DOHH2 (cell line): ENCODE measurements around the gene PDGFD.

Source experiments
- H3F3A ChIP-seq: fragments of 200-600 bp; sonication (generic), shearing (Covaris generic); 2 replicates; pipeline ENCODE4 v1.6.0; 2016; ENCODE audit warnings: antibody characterized with exemption, mild to moderate bottlenecking; ENCODE audit not compliant: control insufficient read depth, insufficient read depth
- H3K27ac ChIP-seq: fragments of 200-600 bp; sonication (generic); 2 replicates; pipeline ENCODE4 v1.5.1; 2014; ENCODE audit warnings: low read depth, mild to moderate bottlenecking, low read length, moderate library complexity
- H3K27me3 ChIP-seq: fragments of 200-600 bp; sonication (generic); 2 replicates; pipeline ENCODE4 v1.6.1; 2014; ENCODE audit warnings: mild to moderate bottlenecking, low read length, mixed read lengths; ENCODE audit not compliant: control insufficient read depth
- H3K36me3 ChIP-seq: fragments of 200-600 bp; sonication (generic); 2 replicates; pipeline ENCODE4 v1.6.1; 2014; ENCODE audit warnings: mild to moderate bottlenecking, low read length, moderate library complexity, mixed read lengths; ENCODE audit not compliant: control insufficient read depth
- H3K4me1 ChIP-seq: fragments of 200-600 bp; sonication (generic); 2 replicates; pipeline ENCODE4 v1.6.1; 2014; ENCODE audit warnings: mild to moderate bottlenecking, low read length, mixed read lengths; ENCODE audit not compliant: control insufficient read depth
- H3K4me2 ChIP-seq: fragments of 200-600 bp; sonication (generic); 2 replicates; pipeline ENCODE4 v1.6.0; 2014; ENCODE audit warnings: mild to moderate bottlenecking, low read length, moderate library complexity
- H3K4me3 ChIP-seq: fragments of 200-600 bp; sonication (generic); 2 replicates; pipeline ENCODE4 v1.5.1; 2014; ENCODE audit warnings: mild to moderate bottlenecking, low read length, mixed read lengths
- H3K79me2 ChIP-seq: fragments of 200-600 bp; sonication (generic); 2 replicates; pipeline ENCODE4 v1.6.1; 2014; ENCODE audit warnings: mild to moderate bottlenecking, low read length, mixed read lengths; ENCODE audit not compliant: control insufficient read depth
- H3K9me2 ChIP-seq: fragments of 200-600 bp; sonication (generic); replicated peaks from 2 replicates; pipeline ENCODE4 v1.6.1; 2014; ENCODE audit warnings: mild to moderate bottlenecking, low read length, mixed read lengths; ENCODE audit not compliant: control insufficient read depth
- H3K9me3 ChIP-seq: fragments of 200-600 bp; sonication (generic); 2 replicates; pipeline ENCODE4 v1.6.1; 2014; ENCODE audit warnings: antibody characterized with exemption, low read length, mixed read lengths; ENCODE audit not compliant: control insufficient read depth, insufficient read depth
- H4K20me1 ChIP-seq: fragments of 200-600 bp; sonication (generic); 2 replicates; pipeline ENCODE4 v1.6.0; 2014; ENCODE audit warnings: low read depth, mild to moderate bottlenecking, antibody characterized with exemption, low read length, moderate library complexity; ENCODE audit not compliant: control insufficient read depth, insufficient read depth
- EZH2phosphoT487 ChIP-seq: fragments of 200-600 bp; sonication (generic); IDR thresholded peaks from 2 replicates; pipeline ENCODE4 v1.6.1; 2017; ENCODE audit warnings: borderline replicate concordance, mild to moderate bottlenecking, antibody characterized with exemption, low read length, moderate library complexity, mixed read lengths
- TF ChIP-seq, protein P1 (sequence below): fragments of 200-600 bp; sonication (generic); IDR thresholded peaks from one replicate; pipeline ENCODE4 v1.5.1; 2014; ENCODE audit warnings: antibody characterized with exemption, mild to moderate bottlenecking, low read depth, low read length; ENCODE audit not compliant: poor library complexity, severe bottlenecking

The PDGFD gene

DNA sequence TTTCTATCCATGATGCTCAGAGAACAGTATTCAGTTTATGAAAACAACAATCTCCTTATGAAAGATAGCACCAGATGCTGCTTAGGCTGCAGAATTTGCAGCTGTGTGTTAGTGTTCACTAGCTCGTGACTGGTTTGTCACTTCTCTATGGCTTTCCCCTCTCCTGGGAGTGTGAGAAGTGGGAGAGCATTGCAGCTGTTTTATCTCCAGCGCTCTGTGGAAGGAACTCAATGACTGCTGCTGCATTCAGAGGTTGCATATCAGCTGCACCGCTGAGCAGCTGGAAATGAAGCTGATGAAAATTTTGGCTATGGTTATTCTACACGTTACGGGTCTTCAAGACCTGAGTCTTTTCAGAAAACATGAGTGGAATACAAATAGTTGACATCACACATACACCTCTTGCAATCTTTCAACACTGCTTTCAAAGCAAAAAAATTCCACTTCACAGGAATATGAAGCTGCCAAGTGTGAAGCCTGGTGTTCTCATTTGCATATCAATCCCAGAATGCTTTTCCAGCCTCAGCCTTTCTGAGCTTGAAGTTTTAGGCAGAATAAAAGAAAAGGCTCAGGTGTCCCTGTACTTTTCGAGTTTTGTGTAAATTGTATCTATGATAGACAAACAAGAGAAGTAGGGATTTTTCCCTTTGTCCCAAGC lies 276.8 kb downstream of the PDGFD start:
- Histone ChIP-seq H3K27ac (peak overlapping the region; percentile 54), H3K9me3 (no peaks in the 10 kb centered on the region), H3F3A (peaks cover 3% of the 10 kb centered on the region), H3K4me2 (peak overlapping the region; percentile 72), H4K20me1 (no peaks in the 10 kb centered on the region), H3K36me3 (no peaks in the 10 kb centered on the region), H3K27me3 (no peaks in the 10 kb centered on the region), H3K4me1 (peaks cover 57% of the 10 kb centered on the region), H3K4me3 (peak overlapping the region; percentile 53), H3K79me2 (no peaks in the 10 kb centered on the region), H3K9me2 (no peaks in the 10 kb centered on the region)
- TF ChIP-seq EZH2phosphoT487, result no peak
- TF ChIP-seq, protein P1, sequence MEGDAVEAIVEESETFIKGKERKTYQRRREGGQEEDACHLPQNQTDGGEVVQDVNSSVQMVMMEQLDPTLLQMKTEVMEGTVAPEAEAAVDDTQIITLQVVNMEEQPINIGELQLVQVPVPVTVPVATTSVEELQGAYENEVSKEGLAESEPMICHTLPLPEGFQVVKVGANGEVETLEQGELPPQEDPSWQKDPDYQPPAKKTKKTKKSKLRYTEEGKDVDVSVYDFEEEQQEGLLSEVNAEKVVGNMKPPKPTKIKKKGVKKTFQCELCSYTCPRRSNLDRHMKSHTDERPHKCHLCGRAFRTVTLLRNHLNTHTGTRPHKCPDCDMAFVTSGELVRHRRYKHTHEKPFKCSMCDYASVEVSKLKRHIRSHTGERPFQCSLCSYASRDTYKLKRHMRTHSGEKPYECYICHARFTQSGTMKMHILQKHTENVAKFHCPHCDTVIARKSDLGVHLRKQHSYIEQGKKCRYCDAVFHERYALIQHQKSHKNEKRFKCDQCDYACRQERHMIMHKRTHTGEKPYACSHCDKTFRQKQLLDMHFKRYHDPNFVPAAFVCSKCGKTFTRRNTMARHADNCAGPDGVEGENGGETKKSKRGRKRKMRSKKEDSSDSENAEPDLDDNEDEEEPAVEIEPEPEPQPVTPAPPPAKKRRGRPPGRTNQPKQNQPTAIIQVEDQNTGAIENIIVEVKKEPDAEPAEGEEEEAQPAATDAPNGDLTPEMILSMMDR, result no peak

DNA sequence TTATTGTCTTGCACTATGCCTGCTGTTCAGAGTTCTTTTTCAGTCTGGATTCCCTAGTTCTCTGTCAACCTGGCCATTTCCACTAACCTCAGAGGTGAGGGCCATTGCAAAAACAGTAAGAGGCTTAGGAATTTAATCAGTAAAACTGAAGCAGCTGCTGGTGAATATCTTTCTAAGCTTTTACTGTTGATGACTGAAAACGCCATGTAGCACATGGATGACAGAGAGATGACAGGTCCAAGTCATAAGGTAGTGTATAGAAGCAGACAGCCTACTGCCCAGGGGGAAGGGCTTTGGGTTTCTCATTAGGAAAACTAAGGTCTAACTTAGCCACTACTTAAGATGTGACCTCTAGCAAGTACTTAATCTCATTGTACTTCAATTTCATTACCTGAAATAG lies 280.1 kb downstream of the PDGFD start:
- H3K9me3 ChIP-seq, result no peaks in the 10 kb centered on the region
- peaks cover 3% of the 10 kb centered on the region for H3F3A ChIP-seq
- TF ChIP-seq EZH2phosphoT487, result no peak
- TF ChIP-seq, protein P1, result no peak
- H3K4me3 ChIP-seq, result no peak overlapping the region
- no peaks in the 10 kb centered on the region for H3K27me3 ChIP-seq
- peaks cover 70% of the 10 kb centered on the region for H3K4me1 ChIP-seq
- H4K20me1 ChIP-seq, result no peaks in the 10 kb centered on the region
- no peaks in the 10 kb centered on the region for H3K9me2 ChIP-seq
- peak overlapping the region; percentile 47 for H3K4me2 ChIP-seq
- no peaks in the 10 kb centered on the region for H3K79me2 ChIP-seq
- H3K27ac ChIP-seq, result no peak overlapping the region
- H3K36me3 ChIP-seq, result no peaks in the 10 kb centered on the region

DNA sequence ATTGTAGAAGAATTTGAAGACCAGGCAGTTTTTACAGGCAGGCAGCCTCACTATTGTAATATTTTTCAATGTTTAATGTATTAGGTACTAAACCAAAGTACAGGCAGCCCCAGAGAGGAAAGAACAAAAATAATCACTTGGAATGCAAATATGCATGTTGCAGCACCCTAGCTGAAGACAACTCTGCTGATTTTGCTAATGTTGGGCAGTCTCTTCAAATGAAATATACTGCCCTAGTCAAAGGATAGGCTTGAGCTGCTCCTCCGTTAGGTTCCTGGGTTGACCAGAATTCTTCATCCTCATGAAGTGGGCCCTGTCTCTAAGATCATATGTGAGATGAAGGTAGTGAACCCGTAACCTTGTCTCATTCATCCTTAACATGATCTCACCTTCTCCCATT lies 280.7 kb downstream of the PDGFD start:
- Histone ChIP-seq H3K27me3 (no peaks in the 10 kb centered on the region), H3K79me2 (no peaks in the 10 kb centered on the region)
- TF ChIP-seq, protein P1, result no peak
- TF ChIP-seq EZH2phosphoT487, result no peak

More for the DNA sequence above, 280.7 kb downstream of the PDGFD start:
- H3K9me2 ChIP-seq, result no peaks in the 10 kb centered on the region
- H3K4me1 ChIP-seq, result peaks cover 66% of the 10 kb centered on the region
- no peaks in the 10 kb centered on the region for H4K20me1 ChIP-seq
- H3K27ac ChIP-seq, result no peak overlapping the region
- H3K4me3 ChIP-seq, result peak overlapping the region; percentile 21
- H3K9me3 ChIP-seq, result no peaks in the 10 kb centered on the region
- peaks cover 3% of the 10 kb centered on the region for H3F3A ChIP-seq
- peak overlapping the region; percentile 47 for H3K4me2 ChIP-seq
- H3K36me3 ChIP-seq, result no peaks in the 10 kb centered on the region
